Measurements from ENCODE around the gene TTC1.

DNA sequence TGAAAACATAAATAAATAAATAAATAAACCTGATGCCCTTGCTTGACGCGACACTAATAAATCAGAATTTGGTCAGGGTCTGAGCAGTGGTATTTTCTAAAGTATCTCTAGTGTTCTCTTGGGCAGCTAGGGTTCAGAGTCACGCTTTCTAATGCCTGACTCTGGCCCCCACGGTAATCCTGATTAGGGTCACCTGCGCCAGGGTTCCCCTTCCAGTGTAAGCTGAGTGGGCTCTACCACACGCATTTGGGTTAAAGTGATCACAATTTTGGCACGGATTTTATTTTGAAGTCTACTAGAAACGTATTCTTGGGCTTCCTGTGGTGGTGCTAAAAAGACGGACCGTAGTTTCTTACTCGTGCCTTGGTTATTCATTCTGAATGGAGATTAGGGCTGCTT lies 651 bp downstream of the TTC1 start:
- TF ChIP-seq, protein P1, sequence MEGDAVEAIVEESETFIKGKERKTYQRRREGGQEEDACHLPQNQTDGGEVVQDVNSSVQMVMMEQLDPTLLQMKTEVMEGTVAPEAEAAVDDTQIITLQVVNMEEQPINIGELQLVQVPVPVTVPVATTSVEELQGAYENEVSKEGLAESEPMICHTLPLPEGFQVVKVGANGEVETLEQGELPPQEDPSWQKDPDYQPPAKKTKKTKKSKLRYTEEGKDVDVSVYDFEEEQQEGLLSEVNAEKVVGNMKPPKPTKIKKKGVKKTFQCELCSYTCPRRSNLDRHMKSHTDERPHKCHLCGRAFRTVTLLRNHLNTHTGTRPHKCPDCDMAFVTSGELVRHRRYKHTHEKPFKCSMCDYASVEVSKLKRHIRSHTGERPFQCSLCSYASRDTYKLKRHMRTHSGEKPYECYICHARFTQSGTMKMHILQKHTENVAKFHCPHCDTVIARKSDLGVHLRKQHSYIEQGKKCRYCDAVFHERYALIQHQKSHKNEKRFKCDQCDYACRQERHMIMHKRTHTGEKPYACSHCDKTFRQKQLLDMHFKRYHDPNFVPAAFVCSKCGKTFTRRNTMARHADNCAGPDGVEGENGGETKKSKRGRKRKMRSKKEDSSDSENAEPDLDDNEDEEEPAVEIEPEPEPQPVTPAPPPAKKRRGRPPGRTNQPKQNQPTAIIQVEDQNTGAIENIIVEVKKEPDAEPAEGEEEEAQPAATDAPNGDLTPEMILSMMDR (IDR thresholded peaks at IDR 0.05) = no peak
- TF ChIP-seq POLR2A (IDR thresholded peaks at IDR 0.05) = no peak

Measured in esophagus squamous epithelium (tissue), 4 donors.